PC-3 (cell line): ENCODE measurements around the gene BCAS3.

Source experiments
- CTCF ChIP-seq: fragments of 300-600 bp; sonication (generic); conservative IDR thresholded peaks from 2 replicates; pipeline ENCODE4 v1.5.1; 2017; ENCODE audit warnings: antibody characterized with exemption, low read depth, mild to moderate bottlenecking, low read length
- EZH2 ChIP-seq: fragments of 300-600 bp; sonication (generic); IDR thresholded peaks from one replicate; pipeline ENCODE4 v1.6.1; 2017; ENCODE audit warnings: antibody characterized with exemption, mild to moderate bottlenecking, low read length; ENCODE audit not compliant: unreplicated experiment

GRCh38 chr17:60628252-60628889 is 49.3 kb upstream of the BCAS3 start:
- no peak for TF ChIP-seq CTCF
- no peak for TF ChIP-seq EZH2
